ENCODE data around the gene LST1. TPM values are rescaled to one million over a fixed set of nuclear protein-coding genes. Genes with fewer than 3 reads are reported as not detected.

Gene LST1
- total RNA-seq, 1 experiment from 2014 or later, result 0.66 TPM

DNA sequence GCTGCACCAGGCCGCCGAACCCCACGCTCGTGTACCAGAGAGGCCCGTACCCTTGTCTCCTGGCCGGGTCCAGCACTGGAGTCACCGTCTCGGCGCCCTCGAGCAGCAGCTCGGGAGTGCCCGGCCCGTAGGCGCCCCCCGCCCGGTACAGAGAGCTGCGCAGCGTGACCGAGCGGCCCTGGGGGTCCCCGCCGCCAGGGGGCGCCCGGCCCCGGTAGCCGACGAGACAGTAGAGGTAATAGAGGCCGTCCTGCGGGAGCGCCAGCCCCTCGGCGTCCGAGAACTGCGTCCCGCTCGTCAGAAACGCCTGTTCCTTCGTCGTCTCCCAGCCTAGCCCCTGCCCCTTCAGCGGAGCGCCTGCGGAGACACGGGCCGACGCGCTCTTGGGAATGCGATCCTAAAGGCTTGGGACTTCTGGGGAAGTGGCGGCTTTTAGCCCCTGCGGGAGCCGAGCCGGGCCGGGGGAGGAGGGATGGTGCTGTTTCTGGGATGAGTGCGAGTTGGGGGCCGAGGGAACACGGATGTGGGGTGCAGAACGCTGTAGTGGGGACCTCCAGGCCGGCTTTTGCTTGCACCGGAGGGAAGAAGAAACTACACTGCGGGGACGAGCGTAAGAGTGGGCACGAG is 5.2 kb upstream of the LST1 start (continued):
- TF ChIP-seq, protein P1, sequence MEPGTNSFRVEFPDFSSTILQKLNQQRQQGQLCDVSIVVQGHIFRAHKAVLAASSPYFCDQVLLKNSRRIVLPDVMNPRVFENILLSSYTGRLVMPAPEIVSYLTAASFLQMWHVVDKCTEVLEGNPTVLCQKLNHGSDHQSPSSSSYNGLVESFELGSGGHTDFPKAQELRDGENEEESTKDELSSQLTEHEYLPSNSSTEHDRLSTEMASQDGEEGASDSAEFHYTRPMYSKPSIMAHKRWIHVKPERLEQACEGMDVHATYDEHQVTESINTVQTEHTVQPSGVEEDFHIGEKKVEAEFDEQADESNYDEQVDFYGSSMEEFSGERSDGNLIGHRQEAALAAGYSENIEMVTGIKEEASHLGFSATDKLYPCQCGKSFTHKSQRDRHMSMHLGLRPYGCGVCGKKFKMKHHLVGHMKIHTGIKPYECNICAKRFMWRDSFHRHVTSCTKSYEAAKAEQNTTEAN (CRISPR knock-in tag; IDR thresholded peaks at IDR 0.05), result no peak
- TF ChIP-seq PRRX2 (CRISPR knock-in tag; IDR thresholded peaks at IDR 0.05) (0 out of 2 replicates have a peak, but pooled peaks have one; percentile 43), KAT7 (CRISPR knock-in tag; IDR thresholded peaks at IDR 0.05; ENCODE audit: borderline replicate concordance) (peak; percentile 70; the same call in 1 of the 2 replicates), FOXP1 (CRISPR knock-in tag; IDR thresholded peaks at IDR 0.05; ENCODE audit: borderline replicate concordance) (peak; percentile 72; the same call in 1 of the 2 replicates), TP53 (CRISPR knock-in tag; IDR thresholded peaks at IDR 0.05) (no peak), JAZF1 (CRISPR knock-in tag; IDR thresholded peaks at IDR 0.05) (no peak), SOX15 (CRISPR knock-in tag; IDR thresholded peaks at IDR 0.05) (no peak), ZNF671 (CRISPR knock-in tag; IDR thresholded peaks at IDR 0.05) (no peak), FOXJ3 (CRISPR knock-in tag; IDR thresholded peaks at IDR 0.05; ENCODE audit: borderline replicate concordance) (no peak), ZNF423 (CRISPR knock-in tag; IDR thresholded peaks at IDR 0.05) (no peak), ZNF317 (CRISPR knock-in tag; IDR thresholded peaks at IDR 0.05; ENCODE audit: borderline replicate concordance, low read depth) (no peak), HMGA2 (CRISPR knock-in tag; IDR thresholded peaks at IDR 0.05) (no peak), EMX1 (CRISPR knock-in tag; IDR thresholded peaks at IDR 0.05) (no peak), MYBL2 (CRISPR knock-in tag; IDR thresholded peaks at IDR 0.05) (no peak)
- TF ChIP-seq, protein P2, sequence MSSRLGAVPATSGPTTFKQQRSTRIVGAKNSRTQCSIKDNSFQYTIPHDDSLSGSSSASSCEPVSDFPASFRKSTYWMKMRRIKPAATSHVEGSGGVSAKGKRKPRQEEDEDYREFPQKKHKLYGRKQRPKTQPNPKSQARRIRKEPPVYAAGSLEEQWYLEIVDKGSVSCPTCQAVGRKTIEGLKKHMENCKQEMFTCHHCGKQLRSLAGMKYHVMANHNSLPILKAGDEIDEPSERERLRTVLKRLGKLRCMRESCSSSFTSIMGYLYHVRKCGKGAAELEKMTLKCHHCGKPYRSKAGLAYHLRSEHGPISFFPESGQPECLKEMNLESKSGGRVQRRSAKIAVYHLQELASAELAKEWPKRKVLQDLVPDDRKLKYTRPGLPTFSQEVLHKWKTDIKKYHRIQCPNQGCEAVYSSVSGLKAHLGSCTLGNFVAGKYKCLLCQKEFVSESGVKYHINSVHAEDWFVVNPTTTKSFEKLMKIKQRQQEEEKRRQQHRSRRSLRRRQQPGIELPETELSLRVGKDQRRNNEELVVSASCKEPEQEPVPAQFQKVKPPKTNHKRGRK (CRISPR knock-in tag; IDR thresholded peaks at IDR 0.05; ENCODE audit: borderline replicate concordance), result no peak
- TF ChIP-seq, protein P3, sequence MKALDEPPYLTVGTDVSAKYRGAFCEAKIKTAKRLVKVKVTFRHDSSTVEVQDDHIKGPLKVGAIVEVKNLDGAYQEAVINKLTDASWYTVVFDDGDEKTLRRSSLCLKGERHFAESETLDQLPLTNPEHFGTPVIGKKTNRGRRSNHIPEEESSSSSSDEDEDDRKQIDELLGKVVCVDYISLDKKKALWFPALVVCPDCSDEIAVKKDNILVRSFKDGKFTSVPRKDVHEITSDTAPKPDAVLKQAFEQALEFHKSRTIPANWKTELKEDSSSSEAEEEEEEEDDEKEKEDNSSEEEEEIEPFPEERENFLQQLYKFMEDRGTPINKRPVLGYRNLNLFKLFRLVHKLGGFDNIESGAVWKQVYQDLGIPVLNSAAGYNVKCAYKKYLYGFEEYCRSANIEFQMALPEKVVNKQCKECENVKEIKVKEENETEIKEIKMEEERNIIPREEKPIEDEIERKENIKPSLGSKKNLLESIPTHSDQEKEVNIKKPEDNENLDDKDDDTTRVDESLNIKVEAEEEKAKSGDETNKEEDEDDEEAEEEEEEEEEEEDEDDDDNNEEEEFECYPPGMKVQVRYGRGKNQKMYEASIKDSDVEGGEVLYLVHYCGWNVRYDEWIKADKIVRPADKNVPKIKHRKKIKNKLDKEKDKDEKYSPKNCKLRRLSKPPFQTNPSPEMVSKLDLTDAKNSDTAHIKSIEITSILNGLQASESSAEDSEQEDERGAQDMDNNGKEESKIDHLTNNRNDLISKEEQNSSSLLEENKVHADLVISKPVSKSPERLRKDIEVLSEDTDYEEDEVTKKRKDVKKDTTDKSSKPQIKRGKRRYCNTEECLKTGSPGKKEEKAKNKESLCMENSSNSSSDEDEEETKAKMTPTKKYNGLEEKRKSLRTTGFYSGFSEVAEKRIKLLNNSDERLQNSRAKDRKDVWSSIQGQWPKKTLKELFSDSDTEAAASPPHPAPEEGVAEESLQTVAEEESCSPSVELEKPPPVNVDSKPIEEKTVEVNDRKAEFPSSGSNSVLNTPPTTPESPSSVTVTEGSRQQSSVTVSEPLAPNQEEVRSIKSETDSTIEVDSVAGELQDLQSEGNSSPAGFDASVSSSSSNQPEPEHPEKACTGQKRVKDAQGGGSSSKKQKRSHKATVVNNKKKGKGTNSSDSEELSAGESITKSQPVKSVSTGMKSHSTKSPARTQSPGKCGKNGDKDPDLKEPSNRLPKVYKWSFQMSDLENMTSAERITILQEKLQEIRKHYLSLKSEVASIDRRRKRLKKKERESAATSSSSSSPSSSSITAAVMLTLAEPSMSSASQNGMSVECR (CRISPR knock-in tag; IDR thresholded peaks at IDR 0.05; ENCODE audit: borderline replicate concordance), result peak; percentile 41; the same call in 1 of the 2 replicates
- TF ChIP-seq, protein P4, sequence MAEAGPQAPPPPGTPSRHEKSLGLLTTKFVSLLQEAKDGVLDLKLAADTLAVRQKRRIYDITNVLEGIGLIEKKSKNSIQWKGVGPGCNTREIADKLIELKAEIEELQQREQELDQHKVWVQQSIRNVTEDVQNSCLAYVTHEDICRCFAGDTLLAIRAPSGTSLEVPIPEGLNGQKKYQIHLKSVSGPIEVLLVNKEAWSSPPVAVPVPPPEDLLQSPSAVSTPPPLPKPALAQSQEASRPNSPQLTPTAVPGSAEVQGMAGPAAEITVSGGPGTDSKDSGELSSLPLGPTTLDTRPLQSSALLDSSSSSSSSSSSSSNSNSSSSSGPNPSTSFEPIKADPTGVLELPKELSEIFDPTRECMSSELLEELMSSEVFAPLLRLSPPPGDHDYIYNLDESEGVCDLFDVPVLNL (CRISPR knock-in tag; IDR thresholded peaks at IDR 0.05; ENCODE audit: borderline replicate concordance, low read depth), result no peak
- TF ChIP-seq, protein P5, sequence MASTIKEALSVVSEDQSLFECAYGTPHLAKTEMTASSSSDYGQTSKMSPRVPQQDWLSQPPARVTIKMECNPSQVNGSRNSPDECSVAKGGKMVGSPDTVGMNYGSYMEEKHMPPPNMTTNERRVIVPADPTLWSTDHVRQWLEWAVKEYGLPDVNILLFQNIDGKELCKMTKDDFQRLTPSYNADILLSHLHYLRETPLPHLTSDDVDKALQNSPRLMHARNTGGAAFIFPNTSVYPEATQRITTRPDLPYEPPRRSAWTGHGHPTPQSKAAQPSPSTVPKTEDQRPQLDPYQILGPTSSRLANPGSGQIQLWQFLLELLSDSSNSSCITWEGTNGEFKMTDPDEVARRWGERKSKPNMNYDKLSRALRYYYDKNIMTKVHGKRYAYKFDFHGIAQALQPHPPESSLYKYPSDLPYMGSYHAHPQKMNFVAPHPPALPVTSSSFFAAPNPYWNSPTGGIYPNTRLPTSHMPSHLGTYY (CRISPR knock-in tag; IDR thresholded peaks at IDR 0.05), result no peak
- TF ChIP-seq, protein P6, sequence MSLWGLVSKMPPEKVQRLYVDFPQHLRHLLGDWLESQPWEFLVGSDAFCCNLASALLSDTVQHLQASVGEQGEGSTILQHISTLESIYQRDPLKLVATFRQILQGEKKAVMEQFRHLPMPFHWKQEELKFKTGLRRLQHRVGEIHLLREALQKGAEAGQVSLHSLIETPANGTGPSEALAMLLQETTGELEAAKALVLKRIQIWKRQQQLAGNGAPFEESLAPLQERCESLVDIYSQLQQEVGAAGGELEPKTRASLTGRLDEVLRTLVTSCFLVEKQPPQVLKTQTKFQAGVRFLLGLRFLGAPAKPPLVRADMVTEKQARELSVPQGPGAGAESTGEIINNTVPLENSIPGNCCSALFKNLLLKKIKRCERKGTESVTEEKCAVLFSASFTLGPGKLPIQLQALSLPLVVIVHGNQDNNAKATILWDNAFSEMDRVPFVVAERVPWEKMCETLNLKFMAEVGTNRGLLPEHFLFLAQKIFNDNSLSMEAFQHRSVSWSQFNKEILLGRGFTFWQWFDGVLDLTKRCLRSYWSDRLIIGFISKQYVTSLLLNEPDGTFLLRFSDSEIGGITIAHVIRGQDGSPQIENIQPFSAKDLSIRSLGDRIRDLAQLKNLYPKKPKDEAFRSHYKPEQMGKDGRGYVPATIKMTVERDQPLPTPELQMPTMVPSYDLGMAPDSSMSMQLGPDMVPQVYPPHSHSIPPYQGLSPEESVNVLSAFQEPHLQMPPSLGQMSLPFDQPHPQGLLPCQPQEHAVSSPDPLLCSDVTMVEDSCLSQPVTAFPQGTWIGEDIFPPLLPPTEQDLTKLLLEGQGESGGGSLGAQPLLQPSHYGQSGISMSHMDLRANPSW (CRISPR knock-in tag; conservative IDR thresholded peaks at IDR 0.05; ENCODE audit: low read depth), result no peak
- TF ChIP-seq, protein P7, sequence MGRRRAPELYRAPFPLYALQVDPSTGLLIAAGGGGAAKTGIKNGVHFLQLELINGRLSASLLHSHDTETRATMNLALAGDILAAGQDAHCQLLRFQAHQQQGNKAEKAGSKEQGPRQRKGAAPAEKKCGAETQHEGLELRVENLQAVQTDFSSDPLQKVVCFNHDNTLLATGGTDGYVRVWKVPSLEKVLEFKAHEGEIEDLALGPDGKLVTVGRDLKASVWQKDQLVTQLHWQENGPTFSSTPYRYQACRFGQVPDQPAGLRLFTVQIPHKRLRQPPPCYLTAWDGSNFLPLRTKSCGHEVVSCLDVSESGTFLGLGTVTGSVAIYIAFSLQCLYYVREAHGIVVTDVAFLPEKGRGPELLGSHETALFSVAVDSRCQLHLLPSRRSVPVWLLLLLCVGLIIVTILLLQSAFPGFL (CRISPR knock-in tag; IDR thresholded peaks at IDR 0.05; ENCODE audit: borderline replicate concordance), result no peak
- TF ChIP-seq, protein P8, sequence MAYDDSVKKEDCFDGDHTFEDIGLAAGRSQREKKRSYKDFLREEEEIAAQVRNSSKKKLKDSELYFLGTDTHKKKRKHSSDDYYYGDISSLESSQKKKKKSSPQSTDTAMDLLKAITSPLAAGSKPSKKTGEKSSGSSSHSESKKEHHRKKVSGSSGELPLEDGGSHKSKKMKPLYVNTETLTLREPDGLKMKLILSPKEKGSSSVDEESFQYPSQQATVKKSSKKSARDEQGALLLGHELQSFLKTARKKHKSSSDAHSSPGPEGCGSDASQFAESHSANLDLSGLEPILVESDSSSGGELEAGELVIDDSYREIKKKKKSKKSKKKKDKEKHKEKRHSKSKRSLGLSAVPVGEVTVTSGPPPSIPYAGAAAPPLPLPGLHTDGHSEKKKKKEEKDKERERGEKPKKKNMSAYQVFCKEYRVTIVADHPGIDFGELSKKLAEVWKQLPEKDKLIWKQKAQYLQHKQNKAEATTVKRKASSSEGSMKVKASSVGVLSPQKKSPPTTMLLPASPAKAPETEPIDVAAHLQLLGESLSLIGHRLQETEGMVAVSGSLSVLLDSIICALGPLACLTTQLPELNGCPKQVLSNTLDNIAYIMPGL (CRISPR knock-in tag; IDR thresholded peaks at IDR 0.05), result peak; percentile 100
- TF ChIP-seq, protein P9, sequence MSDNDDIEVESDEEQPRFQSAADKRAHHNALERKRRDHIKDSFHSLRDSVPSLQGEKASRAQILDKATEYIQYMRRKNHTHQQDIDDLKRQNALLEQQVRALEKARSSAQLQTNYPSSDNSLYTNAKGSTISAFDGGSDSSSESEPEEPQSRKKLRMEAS (CRISPR knock-in tag; IDR thresholded peaks at IDR 0.05), result peak; percentile 75

Data from WTC11 (cell line).